GM23248 (cell line): Measurements from ENCODE around the gene MACROH2A2.

Source experiments
- EZH2 ChIP-seq: fragments of 200-600 bp; sonication (generic); IDR thresholded peaks from 2 replicates; pipeline ENCODE4 v1.6.1; 2018; ENCODE audit warnings: antibody characterized with exemption, mild to moderate bottlenecking; ENCODE audit not compliant: insufficient read depth, poor library complexity, severe bottlenecking
- EZH2phosphoT487 ChIP-seq: fragments of 200-600 bp; sonication (generic); IDR thresholded peaks from 2 replicates; pipeline ENCODE4 v1.6.1; 2018; ENCODE audit warnings: antibody characterized with exemption, moderate library complexity, mild to moderate bottlenecking, low read depth; ENCODE audit not compliant: insufficient read depth

DNA sequence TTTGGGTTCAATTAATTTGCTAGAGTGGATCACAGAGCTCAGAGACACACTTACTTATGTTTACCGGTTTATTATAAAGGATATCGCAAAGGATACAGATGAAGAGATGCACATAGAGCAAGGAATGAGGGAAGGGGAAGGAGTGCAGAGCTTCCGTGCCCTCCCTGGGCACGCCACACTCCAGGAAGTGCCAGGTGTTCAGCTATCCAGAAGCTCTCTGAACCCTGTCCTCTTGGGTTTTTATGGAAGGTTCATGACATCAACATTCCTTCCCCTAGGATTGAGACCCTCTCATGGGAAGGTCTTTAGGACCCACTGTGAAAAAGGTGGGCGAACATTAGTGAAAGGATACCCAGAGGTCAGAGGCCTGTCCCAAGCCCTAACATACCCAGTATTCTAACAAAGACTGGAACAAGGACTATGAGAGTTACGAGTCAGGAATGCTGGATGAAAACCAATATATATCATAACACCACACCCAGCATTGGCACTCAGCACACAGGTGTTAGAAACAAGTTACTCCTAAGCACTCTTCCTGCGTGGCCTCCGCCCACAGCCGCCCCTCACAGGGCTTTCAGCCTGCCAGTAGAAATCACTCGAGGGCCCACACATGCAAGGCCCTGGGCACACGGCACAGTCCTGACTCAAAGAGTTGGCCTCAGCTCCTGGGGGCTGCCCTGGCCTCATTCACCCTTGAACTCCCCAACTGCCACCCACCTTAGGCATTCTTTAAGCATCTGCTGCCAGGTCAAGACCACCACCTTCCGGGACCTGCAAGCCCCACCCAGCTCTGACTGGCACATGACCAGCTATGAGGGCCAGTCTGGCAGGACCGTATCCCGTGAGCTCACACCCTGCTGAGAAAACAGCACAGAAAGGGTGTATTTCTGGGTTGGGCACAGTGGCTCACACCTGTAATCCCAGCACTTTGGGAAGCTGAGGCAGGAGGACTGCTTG, 85.6 kb downstream of the MACROH2A2 start:
- TF ChIP-seq EZH2 = no peak
- no peak for TF ChIP-seq EZH2phosphoT487
